ENCODE results near the gene ETNK2. TPM values are rescaled to one million over a fixed set of nuclear protein-coding genes. Genes with fewer than 3 reads are reported as not detected.

The ETNK2 gene
- total and polyA plus RNA-seq, 2 donors (not counting 1 experiment from before 2014, with no cell fraction given): 0.49 to 2.8 TPM

GRCh38 chr1:204114606-204115005 lies 37.2 kb downstream of the ETNK2 start:
- Mint-ChIP-seq H3K27ac (no peak overlapping the region), H3K27me3 (peaks cover 4% of the 10 kb centered on the region), H3K4me1 (peaks cover 3% of the 10 kb centered on the region), H3K4me3 (no peak overlapping the region), H3K9me3 (ENCODE audit: insufficient read depth) (no peaks in the 10 kb centered on the region)
- no peaks in the 10 kb centered on the region for H3K79me2 ChIP-seq (ENCODE audit: control insufficient read depth, insufficient read depth, low read length)
- TF ChIP-seq EZH2 (IDR thresholded peaks at IDR 0.05; ENCODE audit: borderline replicate concordance, insufficient read depth, low read depth, low read length, poor library complexity, severe bottlenecking) (no peak), CTCF (IDR thresholded peaks at IDR 0.05) (no peak)
- no peaks in the 10 kb centered on the region for H3K9me3 ChIP-seq (ENCODE audit: control extremely low read depth in 1 of 3, control insufficient read depth in 2 of 3, insufficient read depth in 1 of 3, low read length in 2 of 3)
- no peak overlapping the region for H3K4me2 ChIP-seq (replicated peaks; ENCODE audit: low read depth, low read length, poor library complexity, severe bottlenecking)
- no peak overlapping the region for H3K9ac ChIP-seq (ENCODE audit: low read length)
- WGBS (ENCODE audit: insufficient coverage): 70% methylated on average over 2 of the region's 4 CpGs
- POLR2A ChIA-PET: no interaction called here
- H2AFZ ChIP-seq (ENCODE audit: insufficient read depth, low read depth, low read length, poor library complexity, severe bottlenecking): no peak overlapping the region
- no peaks in the 10 kb centered on the region for H3K27me3 ChIP-seq (replicated peaks in 1 of 4; ENCODE audit: control extremely low read depth in 1 of 4, control insufficient read depth in 3 of 4, insufficient read depth in 4 of 4, low read length in 3 of 4)
- no peaks in the 10 kb centered on the region for H4K20me1 ChIP-seq (ENCODE audit: control insufficient read depth, insufficient read depth, low read length, poor library complexity, severe bottlenecking)
- H3K4me1 ChIP-seq (ENCODE audit: control insufficient read depth in 2 of 2, insufficient read depth in 2 of 2, low read length in 2 of 2): no peaks in the 10 kb centered on the region
- no peak for DNase-seq
- H3K4me3 ChIP-seq (ENCODE audit: control extremely low read depth in 1 of 5, extremely low read depth in 1 of 5, insufficient read depth in 1 of 5, low read depth in 2 of 5, low read length in 4 of 5): no peak overlapping the region
- intact Hi-C loops (cut with micrococcal nuclease): no loop called here
- no peak for ATAC-seq (ENCODE audit: low read depth)
- H3K36me3 ChIP-seq (replicated peaks in 1 of 2; ENCODE audit: control extremely low read depth in 1 of 2, control insufficient read depth in 1 of 2, extremely low read depth in 1 of 2, insufficient read depth in 2 of 2, low read length in 1 of 2): no peaks in the 10 kb centered on the region
- CTCF ChIA-PET: no interaction called here
- H3K27ac ChIP-seq (ENCODE audit: low read length in 2 of 2): no peak overlapping the region

DNA sequence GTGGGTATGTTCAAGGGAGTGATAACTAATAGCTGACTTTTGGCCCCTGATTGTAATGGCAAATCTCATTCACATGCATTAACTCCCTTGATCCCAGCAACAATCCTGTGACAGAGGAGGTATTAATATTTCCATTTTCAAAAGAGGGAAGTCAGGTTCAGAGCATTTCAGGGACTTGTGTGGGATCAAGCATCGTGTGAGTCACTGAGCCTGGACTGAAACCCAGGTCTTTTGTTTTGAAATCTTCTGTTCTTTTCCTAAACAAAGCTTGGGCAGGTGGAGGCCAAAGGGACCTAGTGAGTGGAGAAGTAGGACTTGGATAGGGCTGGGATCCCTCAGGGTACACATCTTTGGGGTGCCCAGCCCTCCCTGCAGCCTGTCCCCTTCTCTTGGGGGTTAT lies 37.9 kb downstream of the ETNK2 start:
- no peak overlapping the region for H3K27ac Mint-ChIP-seq
- H3K9me3 ChIP-seq (ENCODE audit: control extremely low read depth in 1 of 3, control insufficient read depth in 2 of 3, insufficient read depth in 1 of 3, low read length in 2 of 3): no peaks in the 10 kb centered on the region
- CTCF ChIA-PET: no interaction called here
- H3K4me1 ChIP-seq (ENCODE audit: control insufficient read depth in 2 of 2, insufficient read depth in 2 of 2, low read length in 2 of 2): no peaks in the 10 kb centered on the region
- H3K4me3 ChIP-seq (ENCODE audit: control extremely low read depth in 1 of 5, extremely low read depth in 1 of 5, insufficient read depth in 1 of 5, low read depth in 2 of 5, low read length in 4 of 5): no peak overlapping the region
- TF ChIP-seq CTCF (IDR thresholded peaks at IDR 0.05) (no peak), EZH2 (IDR thresholded peaks at IDR 0.05; ENCODE audit: borderline replicate concordance, insufficient read depth, low read depth, low read length, poor library complexity, severe bottlenecking) (no peak)
- no peak for ATAC-seq (ENCODE audit: low read depth)
- intact Hi-C loops (cut with micrococcal nuclease): no loop called here
- H3K9ac ChIP-seq (ENCODE audit: low read length): no peak overlapping the region
- no peaks in the 10 kb centered on the region for H3K27me3 ChIP-seq (replicated peaks in 1 of 4; ENCODE audit: control extremely low read depth in 1 of 4, control insufficient read depth in 3 of 4, insufficient read depth in 4 of 4, low read length in 3 of 4)
- H3K4me3 Mint-ChIP-seq: no peak overlapping the region
- peaks cover 6% of the 10 kb centered on the region for H3K27me3 Mint-ChIP-seq
- H3K79me2 ChIP-seq (ENCODE audit: control insufficient read depth, insufficient read depth, low read length): no peaks in the 10 kb centered on the region
- H2AFZ ChIP-seq (ENCODE audit: insufficient read depth, low read depth, low read length, poor library complexity, severe bottlenecking): no peak overlapping the region
- no peaks in the 10 kb centered on the region for H3K9me3 Mint-ChIP-seq (ENCODE audit: insufficient read depth)
- H3K36me3 ChIP-seq (replicated peaks in 1 of 2; ENCODE audit: control extremely low read depth in 1 of 2, control insufficient read depth in 1 of 2, extremely low read depth in 1 of 2, insufficient read depth in 2 of 2, low read length in 1 of 2): no peaks in the 10 kb centered on the region
- no peak overlapping the region for H3K27ac ChIP-seq (ENCODE audit: low read length in 2 of 2)
- no peak for DNase-seq
- no peaks in the 10 kb centered on the region for H4K20me1 ChIP-seq (ENCODE audit: control insufficient read depth, insufficient read depth, low read length, poor library complexity, severe bottlenecking)
- H3K4me1 Mint-ChIP-seq: peaks cover 3% of the 10 kb centered on the region
- POLR2A ChIA-PET: interaction anchor here (0.7 kb wide), 1 partner anchor 198 kb away, joined by 3 read pairs; no protein-coding TSS in a partner anchor
- no peak overlapping the region for H3K4me2 ChIP-seq (replicated peaks; ENCODE audit: low read depth, low read length, poor library complexity, severe bottlenecking)
- 67% methylated on average over 1 of the region's 1 CpG for WGBS (ENCODE audit: insufficient coverage)
